HepG2 (cell line): ENCODE results near the gene CCDC177. TPM values are rescaled to one million over a fixed set of nuclear protein-coding genes. Genes with fewer than 3 reads are reported as not detected.

Experiments used
- FOXM1 ChIP-seq: sonication (generic); formaldehyde crosslinking; IDR thresholded peaks from 2 replicates; pipeline ENCODE4 v1.5.0; 2020; ENCODE audit warnings: missing genetic modification reagents
- FUBP1 ChIP-seq: sonication (generic); formaldehyde crosslinking; IDR thresholded peaks from 2 replicates; pipeline ENCODE4 v1.5.1; 2020; ENCODE audit warnings: missing genetic modification reagents, mild to moderate bottlenecking, borderline replicate concordance
- HOXA5 ChIP-seq: sonication (generic); formaldehyde crosslinking; IDR thresholded peaks from 2 replicates; pipeline ENCODE4 v1.4.0; 2020; ENCODE audit warnings: missing genetic modification reagents
- ISX ChIP-seq: sonication (generic); formaldehyde crosslinking; conservative IDR thresholded peaks from 2 replicates; pipeline ENCODE4 v1.5.0; 2020; ENCODE audit warnings: missing genetic modification reagents
- MAFF ChIP-seq: IDR thresholded peaks from 2 replicates; pipeline ENCODE4 v1.6.1; 2011; ENCODE audit warnings: low read depth, low read length, improper control_type of control experiment
- MXD1 ChIP-seq: sonication (generic); formaldehyde crosslinking; IDR thresholded peaks from 2 replicates; pipeline ENCODE4 v1.4.0; 2020; ENCODE audit warnings: mild to moderate bottlenecking, missing genetic modification reagents
- NFAT5 ChIP-seq: sonication (generic); formaldehyde crosslinking; IDR thresholded peaks from 2 replicates; pipeline ENCODE4 v1.4.0; 2020; ENCODE audit warnings: missing genetic modification reagents
- POLR2AphosphoS2 ChIP-seq: IDR thresholded peaks from 2 replicates; pipeline ENCODE4 v1.6.1; 2011; ENCODE audit warnings: low read depth, low read length, improper control_type of control experiment
- REST ChIP-seq, 2 experiments: IDR thresholded peaks; 2 replicates each; pipeline ENCODE4 v1.6.1; 2011 to 2012; ENCODE audit warnings: low read length in 2 of 2, borderline replicate concordance in 1 of 2, low read depth in 1 of 2, mild to moderate bottlenecking in 1 of 2, moderate library complexity in 1 of 2
- RORA ChIP-seq: sonication (generic); formaldehyde crosslinking; IDR thresholded peaks from 2 replicates; pipeline ENCODE4 v1.5.0; 2020; ENCODE audit warnings: mild to moderate bottlenecking, missing genetic modification reagents, moderate library complexity
- SMYD3 ChIP-seq: sonication (generic); formaldehyde crosslinking; IDR thresholded peaks from 2 replicates; pipeline ENCODE4 v1.8.1; 2023; ENCODE audit warnings: mild to moderate bottlenecking, missing genetic modification reagents
- ZKSCAN1 ChIP-seq: fragments of 150-350 bp; IDR thresholded peaks from 2 replicates; pipeline ENCODE4 v1.6.1; 2014; ENCODE audit warnings: low read length
- ZMAT3 ChIP-seq: sonication (generic); formaldehyde crosslinking; conservative IDR thresholded peaks from 2 replicates; pipeline ENCODE4 v1.7.0; 2021; ENCODE audit warnings: missing genetic modification reagents
- ZUFSP ChIP-seq: sonication (generic); formaldehyde crosslinking; IDR thresholded peaks from 2 replicates; pipeline ENCODE4 v1.9.0; 2021; ENCODE audit warnings: missing genetic modification reagents, mild to moderate bottlenecking, borderline replicate concordance
- polyA plus RNA-seq, 8 experiments: library from polyadenylated mRNA; depleted of rRNA in 3 of 8; stranded (reverse) in 7 of 8; unstranded in 1 of 8; fragments of >200 nt; fragmentation: Illumina TruSeq in 4 of 8; extraction: Trizol in 4 of 8; gene quantifications; 2 replicates each; pipeline versions ENCODE4 v1.2.1 to v1.2.3, GENCODE V29; 2011 to 2016; ENCODE audit warnings: low read depth in 4 of 8, missing spikeins in 1 of 8, mixed read lengths in 1 of 8; ENCODE audit not compliant: insufficient read depth in 1 of 8
- total RNA-seq, 5 experiments: library from RNA; depleted of rRNA; stranded (reverse); fragments of >200 nt; fragmentation: Illumina TruSeq; extraction: Trizol; gene quantifications; 2 replicates each; pipeline ENCODE4 v1.2.3, GENCODE V29; 2016; ENCODE audit warnings: low read depth in 1 of 5

CCDC177 gene
- total and polyA plus RNA-seq, 2 of the 13 experiments (the other 11 are each of a cell fraction or from before 2014, with no cell fraction given): not detected

- TF ChIP-seq REST (IDR thresholded peaks at IDR 0.05; ENCODE audit: borderline replicate concordance in 1 of 2, low read depth in 1 of 2, low read length in 2 of 2): no peak
- TF ChIP-seq FOXM1 (CRISPR knock-in tag): no peak
- TF ChIP-seq SMYD3 (CRISPR knock-in tag): no peak
- TF ChIP-seq HOXA5 (CRISPR knock-in tag): 0 out of 2 replicates have a peak, but pooled peaks have one; percentile 31
- no peak for TF ChIP-seq FUBP1 (CRISPR knock-in tag)
- no peak for TF ChIP-seq RORA
- no peak for TF ChIP-seq ZMAT3 (CRISPR knock-in tag)
- TF ChIP-seq NFAT5: no peak
- no peak for TF ChIP-seq ZKSCAN1
- TF ChIP-seq ZUFSP (CRISPR knock-in tag): no peak
- TF ChIP-seq ISX (CRISPR knock-in tag): no peak
- no peak for TF ChIP-seq MXD1
- TF ChIP-seq POLR2AphosphoS2: no peak
- TF ChIP-seq MAFF: no peak
Observed at GRCh38 chr14:69611172-69612013, 36.7 kb upstream of the CCDC177 start, which contains the start of gene SUSD6 (continued).
